ACC112 (cell line): ENCODE results near the gene ODF4.

Experiments
- H2AFZ ChIP-seq: fragments of 200-600 bp; sonication (generic); one replicate; pipeline ENCODE4 v1.6.0; 2017; ENCODE audit warnings: antibody characterized with exemption, low read length; ENCODE audit not compliant: unreplicated experiment
- H3K27ac ChIP-seq: fragments of 200-600 bp; sonication (generic); 2 replicates; pipeline ENCODE4 v1.5.1; 2014; ENCODE audit warnings: low read depth, mild to moderate bottlenecking, antibody characterized with exemption, low read length, moderate library complexity
- H3K27me3 ChIP-seq: fragments of 200-600 bp; sonication (generic); 2 replicates; pipeline ENCODE4 v1.6.1; 2014; ENCODE audit warnings: mild to moderate bottlenecking, antibody characterized with exemption, low read length, moderate library complexity, mixed read lengths; ENCODE audit not compliant: insufficient read depth
- H3K36me3 ChIP-seq: fragments of 200-600 bp; sonication (generic); 2 replicates; pipeline ENCODE4 v1.6.1; 2016; ENCODE audit warnings: mild to moderate bottlenecking, antibody characterized with exemption, low read length, moderate library complexity, mixed read lengths; ENCODE audit not compliant: insufficient read depth
- H3K4me1 ChIP-seq: fragments of 200-600 bp; sonication (generic); one replicate; pipeline ENCODE4 v1.6.1; 2016; ENCODE audit warnings: low read length, mixed read lengths; ENCODE audit not compliant: insufficient read depth, unreplicated experiment, control insufficient read depth
- H3K4me3 ChIP-seq: fragments of 200-600 bp; sonication (generic); 2 replicates; pipeline ENCODE4 v1.5.1; 2014; ENCODE audit warnings: mild to moderate bottlenecking, low read depth, low read length
- H3K79me2 ChIP-seq: fragments of 200-600 bp; sonication (generic); one replicate; pipeline ENCODE4 v1.6.0; 2016; ENCODE audit warnings: low read length; ENCODE audit not compliant: control insufficient read depth, unreplicated experiment, insufficient read depth

The ODF4 gene

GRCh38 chr17:8339540-8339939, at the start of gene ODF4:
Gene ODF4, plus strand, starts transcription at chr17:8339840. Its CDS starts 212 bp downstream, at chr17:8340052.
- no peak within 1 kb of the TSS for H2AFZ ChIP-seq
- H3K4me3 ChIP-seq: no peak within 1 kb of the TSS
- H3K79me2 ChIP-seq: no peaks in the 10 kb centered on the region
- no peaks in the 10 kb centered on the region for H3K36me3 ChIP-seq
- H3K27ac ChIP-seq: no peak within 1 kb of the TSS
- no peaks in the 10 kb centered on the region for H3K27me3 ChIP-seq
- peaks cover 7% of the 10 kb centered on the region for H3K4me1 ChIP-seq

GRCh38 chr17:8290043-8290442, 49.6 kb upstream of the ODF4 start:
- no peaks in the 10 kb centered on the region for H3K27me3 ChIP-seq
- no peak overlapping the region for H2AFZ ChIP-seq
- H3K27ac ChIP-seq: no peak overlapping the region
- peaks cover 19% of the 10 kb centered on the region for H3K4me1 ChIP-seq
- H3K4me3 ChIP-seq: peak overlapping the region; percentile 98
- no peaks in the 10 kb centered on the region for H3K36me3 ChIP-seq
- peaks cover 7% of the 10 kb centered on the region for H3K79me2 ChIP-seq

- Histone ChIP-seq H3K4me1 (peaks cover 24% of the 10 kb centered on the region), H2AFZ (no peak overlapping the region), H3K27me3 (no peaks in the 10 kb centered on the region), H3K79me2 (peaks cover 7% of the 10 kb centered on the region), H3K4me3 (no peak overlapping the region), H3K36me3 (no peaks in the 10 kb centered on the region), H3K27ac (no peak overlapping the region)
Measured at GRCh38 chr17:8292639-8293395, 46.8 kb upstream of the ODF4 start.

DNA sequence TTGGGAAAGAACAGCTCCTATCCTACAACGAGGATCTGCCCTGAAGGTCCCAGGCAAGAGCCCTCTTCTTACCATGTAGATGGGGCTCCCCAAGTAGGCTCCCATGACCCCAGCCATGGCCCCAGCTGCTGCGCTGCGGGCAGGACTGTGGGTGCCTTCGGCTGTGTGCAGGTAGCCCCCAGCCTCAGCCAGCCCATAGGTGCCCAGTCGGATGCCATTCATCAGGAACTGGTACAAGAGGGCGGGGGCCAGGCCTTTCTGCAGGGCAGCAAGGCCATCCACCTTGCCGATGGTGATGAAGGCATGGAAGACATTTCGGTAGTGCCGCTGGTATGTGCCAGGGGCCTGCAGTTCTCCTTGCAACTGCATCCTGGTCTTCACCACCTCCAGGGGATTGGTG, 45.3 kb upstream of the ODF4 start:
- no peak overlapping the region for H2AFZ ChIP-seq
- no peaks in the 10 kb centered on the region for H3K27me3 ChIP-seq
- H3K4me3 ChIP-seq: peak overlapping the region; percentile 93
- H3K27ac ChIP-seq: no peak overlapping the region
- peaks cover 5% of the 10 kb centered on the region for H3K79me2 ChIP-seq
- peaks cover 21% of the 10 kb centered on the region for H3K4me1 ChIP-seq
- no peaks in the 10 kb centered on the region for H3K36me3 ChIP-seq

DNA sequence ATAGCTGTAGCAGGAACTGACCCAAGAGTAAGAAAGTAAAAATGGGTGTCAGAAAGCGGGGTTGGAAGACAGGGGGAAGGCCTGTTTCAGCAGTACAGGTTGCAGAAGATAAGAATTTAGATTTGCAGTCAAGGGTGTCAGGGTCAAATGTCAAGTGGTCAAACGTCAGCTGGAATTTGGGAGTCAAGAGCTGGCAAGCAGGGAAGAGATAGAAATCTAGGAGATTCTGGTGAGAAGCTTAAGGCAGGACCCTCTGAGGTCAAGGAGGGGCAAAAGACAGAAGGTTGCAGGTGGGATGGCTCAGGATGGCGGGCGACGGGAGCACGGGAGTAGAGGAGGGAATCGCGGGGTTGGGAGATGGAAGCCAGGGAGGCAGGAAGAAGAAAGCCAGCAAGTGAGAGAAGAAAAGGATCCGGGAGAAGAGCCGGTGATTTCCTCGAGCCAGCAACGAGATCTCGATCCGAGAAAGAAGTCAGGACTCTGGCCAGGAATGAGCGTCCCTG, 44.8 kb upstream of the ODF4 start:
- Histone ChIP-seq H3K27me3 (no peaks in the 10 kb centered on the region), H3K4me1 (peaks cover 16% of the 10 kb centered on the region), H3K36me3 (no peaks in the 10 kb centered on the region), H2AFZ (peak overlapping the region; percentile 95), H3K79me2 (peaks cover under 1% of the 10 kb centered on the region), H3K27ac (peak overlapping the region; percentile 78), H3K4me3 (peak overlapping the region; percentile 93)

DNA sequence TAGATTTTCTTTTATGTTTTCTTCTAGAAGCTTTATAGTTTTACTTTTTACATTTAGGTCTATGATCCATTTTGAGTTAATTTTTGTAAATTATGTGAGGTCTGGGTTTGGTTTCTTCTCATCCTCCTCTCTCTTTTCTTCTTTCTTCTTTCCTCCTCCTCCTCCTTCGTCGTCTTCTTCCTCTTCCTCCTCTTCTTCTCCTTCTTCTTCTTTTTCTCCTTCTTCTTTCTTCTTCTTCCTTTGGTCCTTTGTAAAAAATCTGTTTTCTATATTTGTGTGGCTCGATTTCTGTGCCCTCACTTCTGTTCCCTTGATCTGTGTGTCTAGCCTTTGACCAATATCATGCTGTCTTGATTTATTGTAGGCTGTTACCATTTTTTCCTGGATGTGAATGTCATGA, 39.4 kb upstream of the ODF4 start:
- Histone ChIP-seq H3K4me3 (no peak overlapping the region), H2AFZ (peak overlapping the region; percentile 45)

GRCh38 chr17:8300627-8301242, 38.9 kb upstream of the ODF4 start:
- Histone ChIP-seq H3K36me3 (no peaks in the 10 kb centered on the region), H3K27ac (no peak overlapping the region), H3K4me3 (no peak overlapping the region), H3K79me2 (no peaks in the 10 kb centered on the region), H2AFZ (peak overlapping the region; percentile 45), H3K4me1 (peaks cover 5% of the 10 kb centered on the region), H3K27me3 (no peaks in the 10 kb centered on the region)

More for the DNA sequence above, 39.4 kb upstream of the ODF4 start:
- Histone ChIP-seq H3K36me3 (no peaks in the 10 kb centered on the region), H3K4me1 (peaks cover 5% of the 10 kb centered on the region), H3K27me3 (no peaks in the 10 kb centered on the region), H3K27ac (no peak overlapping the region), H3K79me2 (no peaks in the 10 kb centered on the region)

DNA sequence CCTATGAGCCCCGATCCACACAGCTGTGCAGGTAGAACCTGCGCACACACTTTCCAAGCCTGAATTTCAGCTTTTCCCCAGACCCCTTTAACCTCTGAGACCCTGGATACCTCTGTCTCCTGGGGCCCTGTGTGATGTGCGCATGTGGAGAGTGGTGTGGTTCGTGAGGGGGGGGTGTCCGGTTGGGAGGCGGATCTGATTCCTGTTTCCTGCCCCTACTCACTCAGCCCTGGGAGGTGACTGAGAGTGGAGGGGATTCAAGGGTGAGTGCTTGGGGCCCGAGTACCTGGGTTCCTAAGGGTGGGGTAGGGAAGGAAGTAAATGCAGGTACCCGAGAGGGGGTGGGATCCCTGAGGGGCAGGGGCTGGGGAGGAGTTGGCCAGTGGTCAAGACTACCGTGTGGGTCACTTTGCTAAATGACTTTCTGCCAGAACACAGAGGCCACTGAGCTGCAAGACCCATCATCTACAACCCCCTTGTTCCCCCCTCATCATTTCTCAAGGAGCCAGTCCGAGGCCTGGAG, 29.0 kb upstream of the ODF4 start:
- H3K4me3 ChIP-seq: no peak overlapping the region
- H3K36me3 ChIP-seq: no peaks in the 10 kb centered on the region
- H3K4me1 ChIP-seq: no peaks in the 10 kb centered on the region
- H3K27ac ChIP-seq: no peak overlapping the region
- H3K27me3 ChIP-seq: peaks cover 48% of the 10 kb centered on the region
- H3K79me2 ChIP-seq: no peaks in the 10 kb centered on the region
- H2AFZ ChIP-seq: no peak overlapping the region

- peaks cover 54% of the 10 kb centered on the region for H3K27me3 ChIP-seq
Measured at GRCh38 chr17:8311131-8311790, 28.4 kb upstream of the ODF4 start.

GRCh38 chr17:8312251-8312650, 27.4 kb upstream of the ODF4 start:
- no peak overlapping the region for H2AFZ ChIP-seq
- no peaks in the 10 kb centered on the region for H3K4me1 ChIP-seq
- H3K4me3 ChIP-seq: no peak overlapping the region
- no peak overlapping the region for H3K27ac ChIP-seq
- H3K79me2 ChIP-seq: no peaks in the 10 kb centered on the region
- H3K27me3 ChIP-seq: peaks cover 61% of the 10 kb centered on the region
- no peaks in the 10 kb centered on the region for H3K36me3 ChIP-seq

More at GRCh38 chr17:8311131-8311790, 28.4 kb upstream of the ODF4 start:
- H2AFZ ChIP-seq: no peak overlapping the region
- no peak overlapping the region for H3K27ac ChIP-seq
- H3K79me2 ChIP-seq: no peaks in the 10 kb centered on the region
- no peak overlapping the region for H3K4me3 ChIP-seq
- H3K36me3 ChIP-seq: no peaks in the 10 kb centered on the region
- H3K4me1 ChIP-seq: no peaks in the 10 kb centered on the region
